ENCODE measurements around the gene ATOH1. TPM values are rescaled to one million over a fixed set of nuclear protein-coding genes. Genes with fewer than 3 reads are reported as not detected.

Gene ATOH1
- total and polyA plus RNA-seq, 2 of the 4 experiments (the other 2 are of a cell fraction) = not detected

GRCh38 chr4:93786149-93786548 is 42.4 kb upstream of the ATOH1 start:
- Histone ChIP-seq H3K9me1 (ENCODE audit: insufficient read depth, low read length) (no peaks in the 10 kb centered on the region), H2BK20ac (ENCODE audit: low read depth, low read length) (no peak overlapping the region), H3K18ac (ENCODE audit: low read depth, low read length) (no peak overlapping the region), H3K79me1 (ENCODE audit: low read depth in 1 of 2, low read length in 2 of 2) (no peaks in the 10 kb centered on the region), H2AFZ (replicated peaks; ENCODE audit: low read length, poor library complexity) (no peak overlapping the region), H4K8ac (ENCODE audit: low read depth in 2 of 2, low read length in 2 of 2) (no peak overlapping the region), H2BK120ac (ENCODE audit: low read depth, low read length) (no peak overlapping the region), H2AK5ac (ENCODE audit: low read depth, low read length) (no peak overlapping the region), H3K9ac (ENCODE audit: low read depth, low read length) (no peak overlapping the region), H3K36me3 (ENCODE audit: control insufficient read depth, insufficient read depth, low read length) (no peaks in the 10 kb centered on the region), H2AK9ac (replicated peaks; ENCODE audit: low read depth, low read length, poor library complexity) (no peak overlapping the region), H3K9me3 (ENCODE audit: control insufficient read depth, insufficient read depth, low read length) (no peaks in the 10 kb centered on the region), H2BK15ac (ENCODE audit: low read depth, low read length) (no peak overlapping the region), H3K4ac (ENCODE audit: low read depth, low read length) (no peak overlapping the region), H3K4me1 (ENCODE audit: control insufficient read depth, insufficient read depth, low read length) (no peaks in the 10 kb centered on the region), H4K91ac (ENCODE audit: insufficient read depth, low read depth, low read length) (no peak overlapping the region), H3K23ac (ENCODE audit: low read depth, low read length) (no peak overlapping the region), H3K4me2 (ENCODE audit: low read depth, low read length) (no peak overlapping the region), H3K14ac (replicated peaks; ENCODE audit: low read depth, low read length) (no peak overlapping the region), H4K20me1 (ENCODE audit: insufficient read depth, low read length) (no peaks in the 10 kb centered on the region), H3K27me3 (ENCODE audit: control insufficient read depth, insufficient read depth, low read length) (no peaks in the 10 kb centered on the region), H3K56ac (ENCODE audit: extremely low read depth, insufficient read depth, low read length) (no peak overlapping the region), H4K5ac (ENCODE audit: low read depth, low read length) (no peak overlapping the region), H2BK5ac (ENCODE audit: low read depth, low read length, poor library complexity, severe bottlenecking) (no peak overlapping the region), H3K4me3 (ENCODE audit: insufficient read depth, low read depth, low read length) (no peak overlapping the region), H3K27ac (ENCODE audit: insufficient read depth, low read length) (no peak overlapping the region)
- DNase-seq = no peak
- dilution Hi-C loops (cut with HindIII; ENCODE audit: low sequenced_read_pairs, unreplicated experiment) (no loop called here), intact Hi-C loops (cut with micrococcal nuclease) (loop anchor here (5.0 kb wide), 1 partner anchor 666 kb away; the partner anchor contains the start of gene PDLIM5), in situ Hi-C loops (cut with MboI; ENCODE audit: low sequenced_read_pairs) (loop anchor here (25.0 kb wide), 1 partner anchor 1326 kb away; no protein-coding TSS in a partner anchor)
- TF ChIP-seq MAZ (IDR thresholded peaks at IDR 0.05; ENCODE audit: borderline replicate concordance, low read depth, low read length) (no peak), MXI1 (IDR thresholded peaks at IDR 0.05; ENCODE audit: borderline replicate concordance, low read depth, low read length) (no peak), NFE2L2 (IDR thresholded peaks at IDR 0.05; ENCODE audit: low read depth, low read length) (no peak), POLR2A (IDR thresholded peaks at IDR 0.05; ENCODE audit: low read depth, low read length) (no peak), RFX5 (IDR thresholded peaks at IDR 0.05; ENCODE audit: low read depth, low read length) (no peak), RAD21 (IDR thresholded peaks at IDR 0.05; ENCODE audit: low read length) (no peak), CTCF (conservative IDR thresholded peaks at IDR 0.05; ENCODE audit: low read depth, low read length) (no peak), ELK1 (IDR thresholded peaks at IDR 0.05; ENCODE audit: borderline replicate concordance, low read depth, low read length) (no peak), CHD1 (IDR thresholded peaks at IDR 0.05; ENCODE audit: low read depth, low read length) (no peak), BHLHE40 (IDR thresholded peaks at IDR 0.05; ENCODE audit: low read depth, low read length) (no peak)
- ChIA-PET CTCF (no interaction called here), POLR2A (ENCODE audit: unreplicated experiment) (no interaction called here)
- ATAC-seq (ENCODE audit: low read depth) = no peak
- 20% methylated on average over 2 of the region's 2 CpGs; no CpG with 5 or more reads in 1 of the 2 experiments for WGBS, 2 experiments (ENCODE audit: extremely low coverage in 2 of 2, insufficient read length in 1 of 2)
- no TSS peak for BruUV-seq (replicated peaks)

Data from IMR-90 (cell line).